ENCODE results near the gene FAM204A. TPM values are rescaled to one million over a fixed set of nuclear protein-coding genes. Genes with fewer than 3 reads are reported as not detected.

Gene FAM204A
- total and polyA plus RNA-seq, 10 of the 15 experiments (the other 5 are each of a cell fraction or from before 2014, with no cell fraction given) = 24.5 to 96.0 (median 67.6) TPM

GRCh38 chr10:118332948-118333710 lies 9.0 kb downstream of the FAM204A start:
- no peak for FAIRE-seq
- no peak overlapping the region for H3K9ac ChIP-seq (ENCODE audit: control insufficient read depth, insufficient read depth, low read length)
- no peak for ATAC-seq
- H3K79me2 ChIP-seq (ENCODE audit: control insufficient read depth, insufficient read depth, low read length) = no peaks in the 10 kb centered on the region; the same call in 1 of the 2 replicates
- no peak overlapping the region for H3K27ac ChIP-seq (ENCODE audit: control insufficient read depth, insufficient read depth)
- H4K20me1 ChIP-seq (ENCODE audit: control insufficient read depth, insufficient read depth) = no peaks in the 10 kb centered on the region
- peaks cover 4 to 22% of the 10 kb centered on the region in 2 experiments for H3K36me3 ChIP-seq (ENCODE audit: control insufficient read depth in 2 of 2, insufficient read depth in 2 of 2, low read length in 1 of 2)
- no peak overlapping the region for H3K4me2 ChIP-seq (ENCODE audit: control insufficient read depth, insufficient read depth)
- intact Hi-C loops (cut with micrococcal nuclease; ENCODE audit: unreplicated experiment) = no loop called here
- ChIA-PET RAD21 (ENCODE audit: unreplicated experiment) (interaction anchor here (0.5 kb wide), 1 partner anchor 37 kb away, joined by 3 read pairs; no protein-coding TSS in a partner anchor), SMC1A (ENCODE audit: uncharacterized antibody, unreplicated experiment) (no interaction called here), POLR2A (no interaction called here), CTCF (no interaction called here)
- no peaks in the 10 kb centered on the region for H3K9me3 ChIP-seq (replicated peaks; ENCODE audit: control insufficient read depth, insufficient read depth, low read length)
- TF ChIP-seq IKZF1 (conservative IDR thresholded peaks at IDR 0.05) (no peak), FOXM1 (IDR thresholded peaks at IDR 0.05; ENCODE audit: low read depth, low read length) (no peak), HDAC2 (IDR thresholded peaks at IDR 0.05) (no peak), MAX (IDR thresholded peaks at IDR 0.05; ENCODE audit: low read depth, low read length) (no peak), YBX1 (IDR thresholded peaks at IDR 0.05) (no peak), NR2C2 (IDR thresholded peaks at IDR 0.05; ENCODE audit: borderline replicate concordance, control insufficient read depth, insufficient read length, low read depth) (no peak), SREBF2 (IDR thresholded peaks at IDR 0.05; ENCODE audit: low read length) (no peak), USF1 (IDR thresholded peaks at IDR 0.05; ENCODE audit: borderline replicate concordance, extremely low read length, insufficient read depth, low read depth, low read length) (no peak), CREB1 (IDR thresholded peaks at IDR 0.05; ENCODE audit: low read depth) (no peak), CREM (IDR thresholded peaks at IDR 0.05; ENCODE audit: low read depth) (no peak)
- in situ Hi-C loops (cut with MboI) = no loop called here
- BruUV-seq (replicated peaks) = no TSS peak
- H3K4me3 ChIP-seq = no peak overlapping the region
- DNase-seq (ENCODE audit: low read depth, low spot score) = no peak
- H2AFZ ChIP-seq (ENCODE audit: control insufficient read depth, low read depth, low read length) = no peak overlapping the region
- no peaks in the 10 kb centered on the region for H3K4me1 ChIP-seq (ENCODE audit: control insufficient read depth, insufficient read depth, low read length)
- WGBS (ENCODE audit: insufficient coverage, insufficient replicate concordance, low lambda C conversion rate, missing lambda C conversion rate) = 70% methylated on average over 4 of the region's 4 CpGs
- no peaks in the 10 kb centered on the region for H3K27me3 ChIP-seq (replicated peaks in 1 of 2; ENCODE audit: control insufficient read depth in 2 of 2, insufficient read depth in 2 of 2, low read length in 1 of 2)
